GM12873 (cell line): ENCODE results near the gene SLC7A1.

Experiments used
- CTCF ChIP-seq: IDR thresholded peaks from 2 replicates; pipeline ENCODE4 v1.5.1; 2012; ENCODE audit warnings: low read depth, mild to moderate bottlenecking, moderate library complexity, low read length, control low read depth; ENCODE audit not compliant: insufficient read depth; ENCODE audit errors: missing control alignments

Gene SLC7A1

DNA sequence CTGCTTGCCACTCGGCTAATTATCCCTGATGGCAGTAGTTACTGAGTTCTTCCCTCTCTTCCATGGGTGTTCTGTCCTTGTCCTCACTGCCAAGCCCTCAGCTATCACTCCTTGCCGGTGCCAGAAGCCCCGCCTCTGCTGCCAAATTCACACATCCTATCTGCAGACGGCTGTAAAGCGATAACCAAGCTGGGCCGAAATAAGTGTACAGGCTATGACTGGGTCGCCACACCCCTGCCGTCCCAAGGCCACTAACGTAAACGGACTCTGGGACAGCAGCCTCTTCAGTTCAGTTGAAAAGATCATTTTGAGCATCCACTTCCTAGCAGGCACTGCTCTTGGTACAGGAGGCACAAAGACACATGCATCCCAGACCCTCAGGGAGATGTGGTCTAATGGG lies 13.3 kb downstream of the SLC7A1 start:
- no peak for TF ChIP-seq CTCF

GRCh38 chr13:29581666-29582065 lies 13.8 kb downstream of the SLC7A1 start:
- no peak for TF ChIP-seq CTCF

GRCh38 chr13:29579094-29579493 lies 16.4 kb downstream of the SLC7A1 start:
- no peak for TF ChIP-seq CTCF

DNA sequence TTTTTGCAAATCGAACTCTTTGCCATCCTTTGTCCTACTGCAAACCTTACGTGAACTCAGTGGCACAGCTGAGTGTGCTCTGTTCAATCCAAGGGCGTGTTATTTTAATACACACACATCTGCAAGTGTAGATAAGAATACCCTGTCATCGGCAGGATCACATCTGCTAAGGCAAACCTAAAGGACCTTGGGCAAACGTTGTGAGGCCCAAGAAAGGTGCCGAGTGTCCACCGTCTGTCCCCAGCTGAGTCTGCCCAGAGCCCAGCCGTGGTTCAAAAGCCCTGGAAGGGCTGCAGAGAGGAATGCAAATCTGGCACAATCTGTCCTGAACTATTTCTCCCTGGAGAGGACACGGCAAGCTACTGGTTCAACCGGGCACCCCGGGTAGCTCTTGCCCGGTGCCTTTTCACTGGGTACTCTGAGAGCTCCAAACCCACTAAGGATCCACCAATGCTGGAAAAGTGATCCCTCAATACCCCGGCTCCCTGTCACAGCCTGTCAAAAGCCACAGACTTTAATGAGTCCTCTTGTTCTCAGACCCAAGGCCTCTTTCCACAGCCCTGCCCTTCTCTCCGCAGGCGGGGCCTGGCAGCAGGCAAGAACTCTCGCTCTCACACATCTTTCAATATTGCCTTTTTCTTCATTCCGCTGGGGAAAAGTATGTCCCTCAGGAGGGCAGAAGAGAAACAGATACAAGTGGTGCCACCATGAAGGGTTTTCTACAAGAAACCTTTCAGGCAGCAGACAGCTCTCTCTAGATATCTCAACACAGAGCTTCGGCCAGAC lies 17.0 kb downstream of the SLC7A1 start:
- TF ChIP-seq CTCF = no peak

- no peak for TF ChIP-seq CTCF
Observed at GRCh38 chr13:29577136-29578051, 18.1 kb downstream of the SLC7A1 start.

- TF ChIP-seq CTCF = no peak
Observed at GRCh38 chr13:29576581-29576980, 18.9 kb downstream of the SLC7A1 start.

DNA sequence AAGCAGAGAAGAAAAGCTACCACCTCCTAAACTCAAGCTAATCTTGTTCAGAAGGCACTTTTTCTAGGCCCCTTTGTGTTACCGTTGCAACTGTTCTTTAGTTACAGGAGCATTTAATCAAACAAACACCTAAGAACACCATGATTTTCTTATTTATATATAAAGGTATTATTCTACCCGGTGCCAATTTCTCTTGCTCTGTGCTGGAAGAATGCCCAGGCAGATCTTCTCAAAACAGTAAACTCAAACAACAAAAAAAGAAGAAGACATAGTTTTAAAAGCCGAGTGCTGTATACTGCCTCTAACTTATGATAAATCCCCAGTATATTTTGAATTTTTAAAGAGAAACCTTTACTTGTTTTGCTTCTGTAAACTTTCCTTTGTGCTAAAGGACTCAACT lies 20.4 kb downstream of the SLC7A1 start:
- no peak for TF ChIP-seq CTCF
